NCI-H526 treated with DMSO at 0.1 percent for 48 hours (cell line): ENCODE measurements around the gene PIGZ.

Experiments
- DNase-seq: peaks from one replicate; lab custom pipeline; 2025; lab: John Stamatoyannopoulos, UW

PIGZ gene

DNA sequence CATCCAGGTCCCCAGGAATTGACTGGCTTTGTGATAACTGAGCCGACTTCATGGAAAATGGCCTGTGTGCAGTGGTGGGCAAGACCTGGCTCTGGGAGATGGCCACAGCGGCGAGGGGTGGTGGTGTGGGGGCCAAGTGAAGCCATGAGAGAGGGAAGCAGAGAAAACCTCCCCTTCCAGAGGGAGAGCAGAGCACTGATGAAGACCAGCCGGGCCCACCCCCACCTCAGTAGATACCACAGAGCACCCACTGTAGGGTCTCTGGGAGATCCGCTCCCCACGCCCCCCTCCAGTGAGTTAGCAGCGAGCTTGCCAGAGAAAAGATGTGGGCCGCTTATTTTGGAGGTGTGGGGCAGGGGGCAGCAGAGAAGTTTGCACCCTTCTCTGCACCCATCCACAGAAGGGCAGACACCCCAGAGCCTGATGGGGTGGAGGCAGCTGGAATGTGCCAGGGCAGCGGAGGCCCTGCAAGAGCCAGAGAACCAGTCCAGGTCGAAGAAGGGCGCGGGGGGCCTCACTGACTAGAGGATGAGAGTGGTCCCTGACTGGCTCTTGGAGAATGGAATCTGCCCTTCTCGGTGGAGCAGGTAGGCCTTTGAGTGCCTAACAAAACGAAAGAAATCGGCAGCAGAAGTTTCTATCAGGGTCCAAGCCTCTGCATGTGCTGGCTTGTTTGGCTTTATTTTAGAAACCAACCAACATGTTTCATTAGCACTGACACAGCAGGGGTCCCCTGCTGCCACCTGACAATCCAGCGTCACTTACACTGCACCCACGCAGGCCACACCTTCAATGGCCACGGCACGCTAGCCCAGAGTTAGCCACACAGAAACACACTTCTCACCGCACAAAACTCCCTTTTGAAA lies 32.7 kb upstream of the PIGZ start:
- no peak for DNase-seq

DNA sequence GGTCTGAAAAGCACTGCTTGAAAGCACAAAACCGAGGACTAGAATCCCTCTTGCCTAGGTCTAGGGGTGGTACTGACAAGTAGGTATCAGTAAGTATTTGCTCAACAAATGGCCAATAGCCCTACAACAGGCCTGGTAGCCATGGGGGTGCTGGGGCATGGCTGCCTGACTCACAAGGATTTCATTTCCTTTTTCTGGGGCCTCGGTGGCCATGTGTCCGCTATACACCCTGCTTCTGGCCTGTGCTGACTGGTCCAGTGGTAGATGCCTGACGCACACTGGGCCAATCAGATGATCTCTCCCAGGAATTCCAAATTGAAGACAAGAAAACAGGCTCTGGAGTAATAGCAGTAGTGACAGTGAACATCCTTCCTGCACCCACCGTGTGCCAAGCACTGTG lies 31.6 kb upstream of the PIGZ start:
- DNase-seq = no peak

DNA sequence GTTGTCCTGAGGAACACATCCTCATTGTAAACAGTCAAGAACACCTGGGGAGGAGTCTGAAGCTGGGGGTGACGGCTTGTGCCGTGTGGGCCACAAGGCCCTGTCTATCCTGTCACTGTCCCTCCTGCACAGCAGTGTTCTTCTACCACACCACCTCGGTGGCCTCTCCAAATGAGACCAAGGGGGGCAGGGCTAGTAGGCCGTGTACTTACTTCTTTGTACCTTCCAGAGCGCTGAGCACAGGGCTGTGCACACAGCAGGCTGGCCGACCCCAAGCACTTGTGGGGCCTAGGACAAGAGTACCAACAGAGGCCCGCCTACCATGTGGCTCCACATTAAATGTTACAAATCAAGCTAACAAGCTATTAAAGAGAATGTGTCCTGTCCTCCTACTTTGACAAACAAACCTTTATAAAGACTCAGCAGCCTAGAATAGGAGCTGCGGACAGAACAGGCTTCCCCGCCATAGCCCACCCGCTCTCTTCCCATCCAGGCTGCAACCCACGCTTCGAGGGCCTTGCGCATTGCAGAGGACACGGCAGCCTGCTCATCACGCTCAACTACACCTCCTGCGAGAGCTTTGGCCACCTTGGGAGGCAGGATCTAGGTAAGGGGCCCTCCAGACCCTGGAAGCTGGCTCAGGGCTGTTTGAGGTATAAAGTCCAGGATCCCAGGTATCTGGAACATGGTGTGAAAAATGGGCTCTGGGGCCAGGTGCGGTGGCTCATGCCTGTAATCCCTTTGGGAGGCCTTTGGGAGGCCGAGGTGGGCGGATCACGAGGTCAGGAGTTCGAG lies 30.5 kb upstream of the PIGZ start:
- DNase-seq = no peak

DNA sequence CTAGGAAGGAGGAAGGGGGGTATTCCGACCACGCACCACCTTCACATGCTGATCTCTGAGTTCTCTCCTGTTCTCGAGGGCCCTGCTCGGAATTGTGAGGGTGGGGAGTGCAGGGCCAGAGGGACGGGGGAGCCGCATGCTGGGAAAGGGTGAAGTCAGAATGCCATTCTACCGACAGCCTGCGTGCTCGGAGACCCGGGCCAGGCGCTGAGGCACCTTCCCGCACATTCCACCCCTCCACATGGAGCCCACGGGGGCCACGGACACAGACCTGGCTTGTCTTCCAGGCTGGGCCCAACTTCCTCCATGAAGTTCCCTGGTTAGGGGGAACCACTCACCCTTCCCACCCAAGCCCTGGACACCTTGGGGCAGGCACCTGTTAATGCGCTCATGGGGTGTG lies 28.7 kb upstream of the PIGZ start:
- no peak for DNase-seq

DNA sequence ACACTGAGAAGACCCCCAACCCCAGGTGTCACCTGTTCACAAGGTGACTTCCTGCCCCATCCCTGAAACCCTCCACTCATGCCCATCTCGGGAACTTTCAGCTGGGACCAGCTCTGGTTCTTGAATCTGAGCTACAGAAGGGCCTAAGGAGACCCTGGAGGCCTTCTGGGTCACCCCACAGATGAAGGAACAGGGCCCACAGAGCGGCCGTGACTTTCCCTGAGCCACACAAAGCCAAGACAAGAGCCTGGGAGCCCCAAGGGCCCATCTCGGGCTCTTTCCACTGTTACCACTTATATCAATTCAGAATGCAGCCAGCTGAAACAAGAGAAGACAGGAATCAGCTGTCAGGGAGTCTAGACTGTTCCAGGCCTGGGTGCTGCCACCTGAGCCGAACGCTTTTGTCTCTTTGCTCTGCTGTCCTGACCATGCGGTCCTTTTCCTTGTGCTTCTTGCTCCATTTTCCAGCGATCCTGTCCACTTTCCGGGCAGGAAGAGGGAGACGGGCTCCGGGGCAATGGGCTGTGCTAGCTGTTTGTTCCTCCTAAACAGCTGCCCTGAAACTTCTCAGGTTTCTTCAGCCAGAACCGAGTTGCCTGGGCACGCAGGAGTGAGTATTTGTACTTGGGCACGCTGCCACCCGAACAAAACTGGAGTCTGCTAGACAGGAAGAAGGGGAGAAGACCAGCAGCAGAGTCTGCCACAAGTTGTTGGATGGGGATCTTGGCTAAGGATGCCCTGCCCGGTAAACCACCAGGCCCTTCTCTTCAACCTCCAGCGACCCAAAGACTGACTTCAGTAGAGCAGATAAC lies 28.0 kb upstream of the PIGZ start:
- DNase-seq = peak; percentile 67

DNA sequence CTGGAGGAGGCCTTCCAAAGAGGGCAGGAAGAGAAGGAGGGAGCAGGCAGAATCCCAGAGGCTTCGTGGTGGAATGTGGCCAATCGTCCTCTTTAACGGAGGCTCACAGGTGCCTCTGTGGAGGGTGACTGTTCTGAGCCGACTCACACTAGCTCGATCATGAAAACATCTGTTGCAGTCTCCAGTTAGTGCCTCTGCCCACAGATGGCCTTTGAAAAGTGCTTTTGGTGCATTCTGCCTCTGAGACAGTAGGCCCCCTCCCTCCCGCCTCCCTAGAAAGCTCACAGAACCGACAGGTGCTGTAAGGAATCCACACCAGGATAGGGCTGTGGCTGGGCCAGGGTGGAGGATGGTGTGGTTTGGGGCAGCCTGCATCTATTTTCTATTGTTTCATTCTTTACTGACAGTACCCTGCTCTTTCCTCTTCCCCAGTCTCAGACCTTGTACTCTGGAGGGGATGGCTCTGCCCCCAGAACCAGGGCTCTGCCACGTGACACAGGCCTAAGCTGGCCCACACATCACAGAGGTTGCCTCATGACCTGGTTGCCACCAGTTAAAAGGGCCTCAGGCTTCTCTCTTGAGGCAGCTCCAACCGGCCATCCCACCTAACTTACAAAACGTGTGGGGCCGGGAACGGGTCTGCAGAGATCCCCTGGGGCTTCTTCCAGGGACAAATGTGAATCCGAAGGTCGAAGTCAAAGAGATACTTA lies 27.2 kb upstream of the PIGZ start:
- peak; percentile 44 for DNase-seq

DNA sequence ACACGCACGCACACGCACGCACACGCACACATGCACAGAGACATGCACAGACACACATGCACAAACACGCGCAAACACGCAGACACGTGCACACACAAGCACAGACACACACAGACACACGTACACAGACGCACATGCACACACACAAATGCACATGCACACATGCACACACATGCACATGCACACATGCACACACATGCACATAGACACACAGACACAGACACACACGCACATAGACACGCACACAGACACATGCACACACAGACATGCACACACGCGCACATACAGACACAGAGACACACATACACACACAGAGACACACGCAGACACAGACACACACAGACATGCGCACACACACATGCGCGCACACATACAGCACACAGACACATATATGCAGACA lies 26.4 kb upstream of the PIGZ start:
- no peak for DNase-seq

DNA sequence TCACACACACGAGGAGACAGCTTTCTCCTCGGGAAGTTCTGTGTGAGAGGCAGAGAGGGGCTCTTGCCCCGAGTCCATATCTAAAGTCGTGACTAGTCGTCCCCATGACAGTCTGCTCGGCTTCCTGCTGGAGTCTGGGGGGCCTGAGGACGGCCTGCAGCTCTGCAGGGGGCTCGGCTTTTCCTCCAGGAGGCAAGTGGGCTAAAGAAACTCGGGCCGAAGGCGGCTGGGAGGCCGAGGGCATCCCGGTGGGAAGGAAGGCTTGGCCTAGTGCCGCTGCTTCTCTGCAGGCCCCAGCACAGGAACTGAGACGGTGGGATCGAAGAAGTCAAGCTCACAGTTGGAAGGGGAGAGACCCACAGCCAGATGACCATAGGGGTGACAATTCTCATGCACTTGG lies 25.4 kb upstream of the PIGZ start:
- DNase-seq = no peak

DNA sequence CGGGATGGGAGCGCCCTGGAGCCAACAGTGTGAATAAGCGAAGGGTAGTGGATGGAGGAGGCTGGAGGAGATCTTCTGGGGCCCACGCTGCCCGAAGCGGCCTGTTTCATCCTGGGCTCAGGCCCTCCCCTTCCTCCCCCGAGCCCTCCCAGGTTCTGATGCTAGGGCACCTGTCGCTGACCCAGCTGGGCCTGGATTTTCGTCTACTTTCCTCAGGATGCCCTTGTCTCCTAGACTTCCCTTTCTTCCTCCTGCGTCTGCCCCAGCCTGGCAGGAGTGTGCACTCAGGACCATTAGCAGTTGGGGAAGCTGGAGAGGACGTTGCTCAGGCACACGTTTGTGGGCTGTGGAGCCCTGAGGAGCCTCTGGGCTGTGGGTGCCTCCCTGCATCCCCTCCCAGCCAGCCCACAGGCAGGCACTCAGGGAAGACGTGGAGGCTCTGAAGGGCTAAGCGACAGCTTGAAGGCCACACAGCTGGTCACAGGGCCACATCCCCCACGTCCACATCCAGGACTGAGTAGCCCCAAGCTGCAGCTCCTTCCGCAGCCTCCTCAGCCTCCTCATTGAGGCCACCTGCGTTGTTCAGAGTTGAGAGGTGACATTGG lies 23.9 kb upstream of the PIGZ start:
- no peak for DNase-seq

DNA sequence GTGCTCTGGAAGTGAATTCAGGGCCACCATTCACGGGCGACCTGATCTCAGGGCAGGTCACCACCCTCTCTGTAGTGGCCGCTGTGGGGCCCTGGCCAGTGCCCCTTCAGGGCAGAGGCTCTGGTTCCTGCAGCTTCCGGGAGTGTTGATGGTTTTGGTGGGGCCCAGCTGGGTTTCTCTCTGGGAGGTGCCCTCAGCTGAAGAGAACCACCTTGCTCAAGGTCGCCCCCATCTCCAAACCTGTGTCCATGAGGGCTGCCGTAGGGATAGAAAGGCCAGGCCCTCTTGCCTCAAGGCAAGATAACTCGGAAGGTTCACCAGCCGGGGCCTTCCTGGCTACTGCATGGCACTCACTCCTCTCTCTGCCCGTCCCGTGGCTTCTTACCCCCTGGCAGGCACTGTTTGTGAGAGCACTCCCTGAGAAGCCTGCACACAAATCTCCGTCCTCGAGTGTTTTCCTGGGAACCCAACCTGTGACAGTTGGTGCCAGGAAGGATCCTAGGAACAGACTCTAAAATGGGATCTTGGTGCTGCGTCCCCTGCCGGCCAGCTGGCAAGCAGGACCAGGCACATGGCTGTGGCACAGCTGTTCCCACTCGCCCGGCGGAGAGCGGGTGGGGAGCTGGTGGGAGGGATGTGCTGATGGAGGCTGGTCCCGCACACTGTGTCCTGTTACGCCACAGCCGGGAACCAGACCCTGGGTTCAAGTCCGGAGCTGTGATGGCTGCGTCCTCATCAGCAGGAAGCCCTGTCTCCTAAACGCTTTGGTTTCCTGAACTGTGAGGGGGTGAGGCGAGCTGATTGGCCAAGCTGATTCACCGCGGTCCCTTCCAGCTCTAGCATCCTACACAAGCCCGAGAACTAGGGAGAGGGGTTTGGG lies 23.2 kb upstream of the PIGZ start:
- DNase-seq = no peak

DNA sequence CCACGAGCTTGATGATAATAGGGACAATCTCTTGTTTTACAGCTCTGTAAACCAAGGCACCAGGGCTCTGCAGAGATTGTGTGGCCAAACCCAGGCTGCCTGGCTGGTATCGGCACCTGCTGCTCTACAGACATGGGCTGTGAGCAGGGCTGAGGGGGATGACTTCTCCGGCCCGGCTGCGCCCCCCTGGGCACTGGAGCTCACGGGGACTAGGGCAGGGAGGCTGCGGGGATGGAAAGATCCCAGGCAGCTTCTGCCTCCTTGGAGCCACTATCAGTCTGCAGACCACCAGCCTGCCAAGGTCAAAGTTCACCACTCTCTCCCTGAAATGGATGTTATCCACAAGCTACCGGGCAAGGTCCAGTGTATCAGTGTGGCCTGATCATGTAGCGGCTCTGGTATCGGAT lies 22.0 kb upstream of the PIGZ start:
- DNase-seq = no peak

DNA sequence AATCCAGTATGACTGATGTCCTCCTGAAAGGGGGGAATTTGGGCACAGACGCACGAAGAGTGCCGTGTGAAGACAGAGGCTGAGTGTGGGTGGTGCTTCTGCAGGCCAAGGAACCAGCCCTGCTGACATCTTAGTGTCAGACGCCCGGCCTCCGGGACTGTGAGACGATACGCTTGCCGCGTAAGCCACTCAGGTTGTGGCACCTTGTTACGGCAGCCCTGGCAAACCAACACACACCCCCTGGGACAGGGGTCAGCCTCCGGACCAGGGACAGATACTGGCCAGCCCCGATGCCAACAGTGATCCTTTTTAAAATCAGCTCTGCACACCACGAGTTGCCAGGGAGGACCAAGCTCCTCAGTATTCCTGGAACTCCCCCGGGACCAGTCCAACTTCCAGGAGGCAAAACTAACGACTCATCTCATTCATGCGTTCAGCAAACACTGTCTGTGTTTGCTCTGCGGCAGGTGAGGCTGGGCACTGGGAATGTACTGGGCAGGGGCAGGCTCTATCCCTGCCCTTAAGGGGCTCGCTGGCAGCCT lies 21.2 kb upstream of the PIGZ start:
- DNase-seq = peak; percentile 96

DNA sequence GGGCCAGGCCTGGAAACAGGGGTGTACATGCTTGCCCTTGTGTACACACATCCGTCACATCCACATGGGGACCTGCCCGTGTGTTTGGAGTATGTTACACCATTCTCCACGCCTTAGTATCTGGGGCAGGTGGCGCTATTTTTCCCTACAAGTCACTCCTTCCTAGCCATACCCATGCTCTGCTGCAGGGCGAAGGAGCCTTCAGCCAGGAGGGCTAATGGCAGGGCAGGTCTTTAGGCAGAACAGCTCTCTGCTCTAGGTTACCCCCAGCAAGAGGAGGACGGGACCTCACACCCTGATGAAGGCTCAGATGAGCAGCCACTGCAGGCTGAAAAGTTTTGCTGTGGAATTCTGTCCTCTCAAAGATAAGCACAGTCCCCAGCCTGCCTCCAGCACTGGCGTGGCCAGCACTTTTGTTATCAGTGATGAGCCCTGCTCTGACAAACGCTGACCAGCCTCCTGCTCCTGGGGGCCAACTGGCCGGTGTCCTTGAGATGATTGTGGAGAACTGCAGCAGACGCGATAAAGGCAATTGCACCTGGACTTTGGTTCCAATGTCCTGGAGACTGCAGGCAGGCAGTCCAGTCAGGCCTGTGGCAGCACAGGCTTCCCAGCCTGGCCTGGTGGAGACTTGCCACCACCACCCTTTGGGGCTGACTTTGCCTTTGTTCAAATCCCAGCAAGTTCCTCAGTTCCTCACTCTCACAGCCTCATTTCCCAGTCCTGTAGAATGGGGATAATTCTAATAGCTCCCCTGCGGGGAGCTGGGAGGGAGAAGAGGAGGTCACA lies 19.8 kb upstream of the PIGZ start:
- DNase-seq = peak; percentile 72

DNA sequence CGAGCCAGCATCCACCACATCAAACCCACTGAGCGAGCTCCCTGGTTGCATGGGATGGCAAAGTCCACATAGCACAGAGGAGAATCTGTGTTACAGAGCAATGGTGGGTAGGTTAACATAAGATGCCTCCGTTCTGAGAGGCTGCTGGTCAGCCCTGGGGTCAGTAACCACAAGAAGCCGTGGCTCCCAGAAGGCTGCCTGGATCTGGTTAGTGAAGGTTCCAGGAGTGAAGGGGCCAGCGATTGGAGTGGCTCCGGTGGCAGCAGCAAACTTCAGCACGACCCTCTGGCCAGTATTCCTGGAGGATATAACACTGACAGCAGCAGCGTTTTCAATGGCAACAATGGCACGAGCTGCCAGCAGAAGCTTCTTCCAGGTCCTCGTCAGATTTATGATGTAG lies 18.4 kb upstream of the PIGZ start:
- DNase-seq = no peak

DNA sequence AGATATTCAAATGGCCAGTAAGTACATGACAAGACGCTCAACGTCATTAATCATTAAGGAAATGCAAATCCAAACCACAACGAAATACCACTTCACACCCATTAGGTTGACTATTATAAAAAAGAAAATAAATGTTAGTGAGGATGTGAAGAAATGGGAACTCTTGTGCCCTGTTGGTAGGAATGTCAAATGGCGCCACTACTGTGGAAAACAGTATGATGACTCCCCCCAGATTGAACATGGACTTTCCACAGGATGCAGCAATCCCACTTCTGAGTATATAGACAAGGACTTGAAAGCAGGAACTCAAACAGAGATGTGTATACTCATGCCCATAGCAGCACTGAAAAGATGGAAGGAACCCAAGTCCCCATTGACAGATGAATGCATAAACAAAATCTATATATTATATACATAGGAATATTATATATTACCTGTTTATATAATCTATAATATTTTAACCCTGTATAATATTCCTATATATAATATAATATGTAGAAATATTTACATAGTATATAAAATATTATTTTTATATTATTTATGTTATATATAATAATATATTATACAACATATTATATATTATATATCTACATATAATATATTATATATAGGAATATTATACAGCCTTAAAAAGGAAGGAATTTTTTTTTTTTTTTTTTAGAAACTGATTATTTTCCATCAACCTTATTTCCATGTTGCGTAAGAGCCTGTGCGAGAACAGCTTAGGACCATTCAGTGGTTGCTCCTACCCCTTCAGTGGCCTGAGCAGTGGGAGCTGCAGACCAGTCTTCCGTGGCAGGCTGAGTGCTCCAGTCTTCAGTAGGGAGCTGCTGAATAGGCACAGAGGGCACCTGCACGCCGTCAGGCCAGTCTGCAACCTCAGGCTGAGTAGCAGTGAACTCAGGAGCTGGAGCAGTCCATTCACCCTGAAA lies 17.6 kb upstream of the PIGZ start:
- DNase-seq = no peak

DNA sequence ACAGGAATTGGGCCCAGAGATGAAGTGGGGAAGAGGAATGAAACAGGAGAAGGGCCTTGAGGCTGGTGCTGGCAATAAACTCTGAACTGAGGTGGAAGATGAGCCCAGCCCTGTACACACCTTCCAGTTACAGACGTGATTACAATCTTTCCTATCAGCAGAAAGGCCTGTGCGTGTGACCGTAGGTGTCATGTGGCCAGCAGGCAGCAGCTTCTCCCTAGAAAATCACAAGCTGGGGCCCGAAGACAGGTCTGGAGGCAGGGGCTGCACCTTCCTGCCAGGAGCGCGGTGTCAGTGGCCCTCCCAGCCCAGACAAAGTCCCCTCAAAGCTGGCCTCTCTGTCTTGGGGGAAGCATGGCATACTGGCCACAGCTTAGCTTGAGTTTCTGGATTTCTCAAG lies 16.7 kb upstream of the PIGZ start:
- no peak for DNase-seq

DNA sequence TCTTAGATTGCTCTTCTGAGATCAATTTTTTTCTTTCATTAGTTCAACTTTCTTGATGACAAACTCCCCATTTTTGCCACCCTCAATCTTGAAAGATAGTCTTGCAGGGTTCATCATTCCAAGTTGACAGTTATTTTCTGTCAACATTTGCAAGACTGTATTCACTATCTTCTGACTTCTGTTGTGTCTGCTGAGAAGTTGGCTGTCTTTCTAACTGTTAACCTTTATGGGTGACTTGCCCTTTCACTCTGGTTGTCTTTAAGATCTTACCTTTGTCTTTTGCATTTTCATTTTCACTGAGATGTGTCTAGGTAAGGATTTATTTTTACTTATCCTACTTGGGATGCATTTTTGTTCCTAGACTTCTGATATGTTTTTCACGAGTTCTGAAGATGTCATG lies 14.6 kb upstream of the PIGZ start:
- DNase-seq = no peak

DNA sequence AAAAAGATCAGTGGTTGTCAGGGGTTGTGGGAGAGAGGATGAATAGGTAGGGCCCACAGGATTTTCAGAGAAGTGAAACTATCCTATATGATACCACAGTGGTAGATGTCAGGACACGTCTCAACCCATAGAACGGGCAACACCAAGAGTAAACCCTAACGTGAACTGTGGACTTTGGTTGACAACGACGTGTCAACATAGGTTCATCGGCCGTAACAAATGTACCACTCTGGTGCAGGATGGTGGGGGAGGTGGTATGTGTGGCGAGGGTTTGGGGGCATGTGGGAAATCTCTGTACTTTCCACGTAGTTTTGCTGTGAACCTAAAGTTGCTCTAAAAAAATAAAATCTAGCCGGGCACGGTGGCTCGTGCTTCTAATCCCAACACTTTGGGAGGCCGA lies 13.0 kb upstream of the PIGZ start:
- no peak for DNase-seq
